Ascending aorta (tissue), 2 donors: ENCODE results near the gene KCTD18. TPM values are rescaled to one million over a fixed set of nuclear protein-coding genes. Genes with fewer than 3 reads are reported as not detected.

Experiments
- DNase-seq, 2 donors: peaks; one replicate each; pipeline ENCODE4 v3.0.0-alpha.2; 2019; ENCODE audit warnings: low spot score in 2 of 2
- H3K27ac ChIP-seq, 2 donors: fragments of 200-600 bp; sonication (generic); one replicate each; pipeline ENCODE4 v1.5.1; 2016 to 2017; ENCODE audit warnings: mild to moderate bottlenecking in 1 of 2
- H3K27me3 ChIP-seq: fragments of 200-600 bp; sonication (generic); one replicate; pipeline ENCODE4 v1.5.1; 2017
- H3K36me3 ChIP-seq, 2 donors: fragments of 200-600 bp; sonication (generic); one replicate each; pipeline ENCODE4 v1.5.1; 2016
- H3K4me1 ChIP-seq, 2 donors: fragments of 200-600 bp; sonication (generic); one replicate each; pipeline ENCODE4 v1.5.1; 2016 to 2017; ENCODE audit warnings: mild to moderate bottlenecking in 1 of 2
- H3K4me3 ChIP-seq, 2 donors: fragments of 200-600 bp; sonication (generic); one replicate each; pipeline ENCODE4 v1.5.1; 2016 to 2017; ENCODE audit warnings: mild to moderate bottlenecking in 1 of 2
- H3K9me3 ChIP-seq, 2 donors: fragments of 200-600 bp; sonication (generic); one replicate each; pipeline ENCODE4 v1.5.1; 2016
- intact Hi-C: fragments of 100-400 bp; cut with DNase I; formaldehyde crosslinking; loops from one replicate; pipeline ENCODE4 v1.15.1; 2023
- total RNA-seq: library from RNA; depleted of rRNA; stranded (reverse); fragments of >200 nt; gene quantifications from one replicate; pipeline ENCODE4 v1.1.0, GENCODE V29; 2016
- TF ChIP-seq, protein P1 (sequence below), 3 experiments: fragments of 200-600 bp in 2 of 3; fragments of 450-650 bp in 1 of 3; sonication (generic) in 2 of 3; IDR thresholded peaks; one replicate each; pipeline ENCODE4 v1.5.1; 2016 to 2019; ENCODE audit warnings: antibody characterized with exemption in 3 of 3, mild to moderate bottlenecking in 1 of 3, moderate library complexity in 1 of 3

KCTD18 gene
- total RNA-seq, 1 donor from 2014 or later, result 17.9 TPM

DNA sequence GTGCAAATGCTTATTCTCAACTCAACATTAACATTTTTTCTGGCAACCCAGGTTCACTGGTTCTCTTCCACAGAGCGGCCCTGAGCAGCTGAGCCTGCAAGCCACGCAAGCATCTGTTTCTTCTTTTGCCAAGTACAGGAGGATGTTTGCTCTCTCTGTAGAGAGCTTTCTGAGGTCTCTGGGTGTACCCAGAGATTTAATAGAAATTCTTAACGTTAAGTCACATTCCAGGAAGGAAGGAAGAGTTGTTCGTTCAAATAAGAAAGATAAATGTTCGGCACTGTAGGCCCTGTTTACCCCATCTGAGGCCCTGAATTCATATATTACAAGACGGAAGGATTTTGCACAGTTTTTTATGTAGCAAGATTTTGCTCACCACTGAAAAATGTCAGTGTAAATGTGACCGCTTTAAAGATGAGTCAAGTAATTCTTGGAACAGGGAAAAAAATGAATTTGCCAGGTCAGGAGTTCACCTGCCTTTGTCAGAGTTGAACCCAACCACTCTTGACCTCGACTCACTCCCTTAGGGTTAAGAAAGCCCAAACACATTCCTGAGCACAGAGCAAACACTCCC is 30.1 kb downstream of the KCTD18 start:
- H3K27me3 ChIP-seq, result no peaks in the 10 kb centered on the region
- no peak overlapping the region for H3K4me3 ChIP-seq
- peaks cover 17 to 30% of the 10 kb centered on the region in 2 donors for H3K36me3 ChIP-seq
- H3K9me3 ChIP-seq, result no peaks in the 10 kb centered on the region
- H3K27ac ChIP-seq, result no peak overlapping the region
- DNase-seq, result no peak
- H3K4me1 ChIP-seq, result no peaks in the 10 kb centered on the region
- TF ChIP-seq, protein P1, sequence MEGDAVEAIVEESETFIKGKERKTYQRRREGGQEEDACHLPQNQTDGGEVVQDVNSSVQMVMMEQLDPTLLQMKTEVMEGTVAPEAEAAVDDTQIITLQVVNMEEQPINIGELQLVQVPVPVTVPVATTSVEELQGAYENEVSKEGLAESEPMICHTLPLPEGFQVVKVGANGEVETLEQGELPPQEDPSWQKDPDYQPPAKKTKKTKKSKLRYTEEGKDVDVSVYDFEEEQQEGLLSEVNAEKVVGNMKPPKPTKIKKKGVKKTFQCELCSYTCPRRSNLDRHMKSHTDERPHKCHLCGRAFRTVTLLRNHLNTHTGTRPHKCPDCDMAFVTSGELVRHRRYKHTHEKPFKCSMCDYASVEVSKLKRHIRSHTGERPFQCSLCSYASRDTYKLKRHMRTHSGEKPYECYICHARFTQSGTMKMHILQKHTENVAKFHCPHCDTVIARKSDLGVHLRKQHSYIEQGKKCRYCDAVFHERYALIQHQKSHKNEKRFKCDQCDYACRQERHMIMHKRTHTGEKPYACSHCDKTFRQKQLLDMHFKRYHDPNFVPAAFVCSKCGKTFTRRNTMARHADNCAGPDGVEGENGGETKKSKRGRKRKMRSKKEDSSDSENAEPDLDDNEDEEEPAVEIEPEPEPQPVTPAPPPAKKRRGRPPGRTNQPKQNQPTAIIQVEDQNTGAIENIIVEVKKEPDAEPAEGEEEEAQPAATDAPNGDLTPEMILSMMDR (IDR thresholded peaks at IDR 0.05), result no peak
- intact Hi-C loops, result loop anchor here (2.0 kb wide), 1 partner anchor 499 kb away; no protein-coding TSS in a partner anchor

DNA sequence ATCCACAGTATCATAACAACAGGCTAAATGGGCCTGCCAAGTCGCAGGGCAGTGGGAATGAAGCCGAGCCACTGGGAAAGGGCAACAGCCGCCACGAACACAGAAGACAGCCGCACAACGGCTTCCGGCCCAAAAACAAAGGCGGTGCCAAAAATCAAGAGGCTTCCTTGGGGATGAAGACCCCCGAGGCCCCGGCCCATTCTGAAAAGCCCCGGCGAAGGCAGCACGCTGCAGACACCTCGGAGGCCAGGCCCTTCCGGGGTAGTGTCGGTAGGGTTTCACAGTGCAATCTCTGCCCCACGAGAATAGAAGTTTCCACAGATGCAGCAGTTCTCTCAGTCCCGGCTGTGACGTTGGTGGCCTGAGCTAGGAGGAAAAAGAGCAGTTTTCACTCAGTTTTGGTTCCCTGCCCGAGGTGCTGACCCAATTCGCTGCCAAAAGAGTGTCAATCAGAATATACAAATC is 32.2 kb downstream of the KCTD18 start:
- Histone ChIP-seq H3K4me3 (no peak overlapping the region), H3K27ac (no peak overlapping the region), H3K4me1 (no peaks in the 10 kb centered on the region), H3K27me3 (no peaks in the 10 kb centered on the region), H3K36me3 (peaks cover 26 to 44% of the 10 kb centered on the region in 2 donors), H3K9me3 (no peaks in the 10 kb centered on the region)
- intact Hi-C loops, result no loop called here
- TF ChIP-seq, protein P1 (IDR thresholded peaks at IDR 0.05), result no peak
- no peak for DNase-seq

DNA sequence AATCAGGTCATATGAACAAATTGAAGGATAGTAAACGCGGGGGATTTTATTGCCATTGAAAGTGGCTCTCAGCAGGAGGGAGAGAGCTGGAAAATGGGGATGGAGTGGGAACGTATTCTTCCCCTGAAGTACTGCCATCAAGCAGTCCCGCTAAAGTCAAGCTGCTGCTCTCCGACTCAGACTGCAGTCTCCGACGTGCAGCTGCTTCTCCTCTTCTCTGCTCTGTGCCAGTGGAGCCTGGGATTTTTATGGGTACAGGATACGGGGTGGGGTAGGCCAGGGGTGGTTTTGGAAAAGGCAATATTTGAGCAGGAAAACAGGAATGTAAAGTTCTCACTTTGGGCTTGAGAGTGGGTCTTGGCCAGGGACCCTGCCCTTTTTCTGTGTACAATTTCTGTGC is 33.0 kb downstream of the KCTD18 start:
- Histone ChIP-seq H3K27ac (no peak overlapping the region), H3K36me3 (peaks cover 27 to 53% of the 10 kb centered on the region in 2 donors), H3K4me1 (no peaks in the 10 kb centered on the region), H3K9me3 (no peaks in the 10 kb centered on the region), H3K4me3 (no peak overlapping the region), H3K27me3 (no peaks in the 10 kb centered on the region)
- intact Hi-C loops, result no loop called here
- TF ChIP-seq, protein P1 (IDR thresholded peaks at IDR 0.05), result no peak
- DNase-seq, result no peak

DNA sequence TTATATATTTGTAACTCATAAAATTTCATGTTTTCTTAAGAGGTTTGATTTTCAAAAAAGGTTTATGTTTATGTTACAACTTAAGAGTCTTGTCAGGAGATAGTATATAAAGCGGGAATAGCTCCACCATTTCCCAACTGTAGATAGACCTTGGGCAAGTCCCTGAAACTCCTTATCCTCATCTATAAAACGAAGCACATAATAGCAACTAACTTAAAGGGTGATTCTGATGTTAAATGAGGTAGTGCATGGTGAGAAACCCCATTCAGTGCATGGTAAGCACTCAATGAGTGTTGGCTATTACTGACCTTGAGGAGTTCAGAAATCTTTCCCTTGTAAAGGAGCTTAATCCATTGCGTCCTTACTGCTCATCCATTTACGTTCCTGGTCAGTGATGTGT is 34.1 kb downstream of the KCTD18 start:
- no peak for DNase-seq
- TF ChIP-seq, protein P1 (IDR thresholded peaks at IDR 0.05), result no peak
- Histone ChIP-seq H3K4me1 (no peaks in the 10 kb centered on the region), H3K9me3 (no peaks in the 10 kb centered on the region), H3K27me3 (no peaks in the 10 kb centered on the region), H3K4me3 (no peak overlapping the region), H3K27ac (no peak overlapping the region), H3K36me3 (peaks cover 27 to 63% of the 10 kb centered on the region in 2 donors)
- intact Hi-C loops, result no loop called here

DNA sequence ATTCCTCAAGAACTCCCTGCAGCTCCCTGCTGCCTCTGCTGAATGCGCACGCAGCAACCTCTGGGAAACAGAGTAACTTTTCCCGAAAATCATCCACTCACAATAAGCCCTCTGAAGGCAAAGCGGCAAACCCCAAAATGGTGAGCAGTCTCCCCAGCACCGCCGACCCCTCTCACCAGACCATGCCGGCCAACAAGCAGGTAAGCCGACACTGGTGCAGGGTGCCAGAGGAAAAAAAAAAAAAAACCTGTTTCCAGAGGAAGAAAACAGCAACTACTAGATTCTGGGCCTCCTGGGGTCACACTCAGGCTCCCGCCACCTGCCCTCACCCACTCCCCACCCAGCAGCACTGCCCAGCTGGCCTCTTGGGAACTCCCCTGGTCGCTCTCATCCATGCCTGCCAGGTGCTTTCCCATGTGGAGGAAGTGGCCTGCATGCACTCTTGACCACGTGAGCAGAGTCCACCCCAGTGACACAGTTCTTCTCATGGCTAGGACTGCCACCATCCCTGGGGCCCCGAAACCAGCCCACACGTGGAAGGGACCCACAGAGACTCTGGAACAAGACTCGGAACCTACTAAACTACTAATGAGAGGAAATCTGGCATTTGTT is 36.9 kb downstream of the KCTD18 start:
- peaks cover 43 to 77% of the 10 kb centered on the region in 2 donors for H3K36me3 ChIP-seq
- no peaks in the 10 kb centered on the region for H3K9me3 ChIP-seq
- DNase-seq, result no peak
- no peaks in the 10 kb centered on the region for H3K4me1 ChIP-seq
- H3K4me3 ChIP-seq, result no peak overlapping the region
- H3K27ac ChIP-seq, result no peak overlapping the region
- intact Hi-C loops, result loop anchor here (5.0 kb wide), 1 partner anchor 166 kb away; the partner anchor contains the start of gene SPATS2L
- TF ChIP-seq, protein P1 (IDR thresholded peaks at IDR 0.05), result no peak
- no peaks in the 10 kb centered on the region for H3K27me3 ChIP-seq
